Islet precursor cell (in vitro differentiated cells): Measurements from ENCODE around the gene NTM.

ENCODE experiments used
- DNase-seq: peaks from one replicate; pipeline ENCODE4 v3.0.0-alpha.2; 2018

The NTM gene

GRCh38 chr11:132205496-132205895 lies 835.1 kb downstream of the NTM start:
- DNase-seq = no peak

- no peak for DNase-seq
Measured at GRCh38 chr11:132206993-132207392, 836.6 kb downstream of the NTM start.

- DNase-seq = no peak
Measured at GRCh38 chr11:132208477-132209055, 838.2 kb downstream of the NTM start.

DNA sequence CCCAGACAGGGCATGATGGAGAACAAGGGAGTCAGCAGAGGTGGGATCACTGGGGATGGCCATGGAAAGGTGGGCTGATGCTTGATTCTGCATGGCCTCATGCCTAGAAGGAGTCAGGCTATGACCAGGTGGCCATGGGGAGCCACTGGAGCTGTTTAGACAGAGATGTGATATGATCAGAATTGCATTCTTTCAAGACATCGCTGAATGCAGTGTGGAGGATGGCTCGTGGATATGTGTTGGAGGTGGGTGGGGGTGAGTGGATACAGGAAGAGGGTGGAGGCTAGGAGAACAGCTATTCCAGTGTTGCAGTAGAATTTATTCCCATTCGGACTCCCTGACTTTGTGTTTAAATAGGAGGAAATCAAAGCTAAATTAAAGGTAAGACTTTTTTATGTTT lies 841.1 kb downstream of the NTM start:
- DNase-seq = no peak

- DNase-seq = no peak
Measured at GRCh38 chr11:132217856-132218255, 847.4 kb downstream of the NTM start.

- no peak for DNase-seq
Measured at GRCh38 chr11:132220474-132220873, 850.1 kb downstream of the NTM start.

GRCh38 chr11:132222345-132222744 lies 851.9 kb downstream of the NTM start:
- DNase-seq = no peak

DNA sequence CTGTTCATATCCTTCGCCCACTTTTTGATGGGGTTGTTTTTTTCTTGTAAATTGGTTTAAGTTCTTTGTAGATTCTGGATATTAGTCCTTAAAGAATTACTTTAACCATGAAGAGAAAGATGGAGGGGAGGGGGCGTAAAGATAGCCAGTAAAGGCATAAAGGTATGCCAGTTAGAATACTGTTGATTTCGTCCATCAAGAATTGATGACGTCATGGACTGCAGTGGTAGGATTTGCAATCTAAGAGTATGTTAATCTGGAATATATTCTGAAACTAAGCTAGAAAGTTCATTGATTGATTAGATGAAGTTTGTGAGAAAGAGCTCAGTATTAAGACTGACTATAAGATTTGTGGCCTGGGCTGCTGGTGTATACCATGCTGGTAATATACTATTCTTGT lies 856.1 kb downstream of the NTM start:
- no peak for DNase-seq

DNA sequence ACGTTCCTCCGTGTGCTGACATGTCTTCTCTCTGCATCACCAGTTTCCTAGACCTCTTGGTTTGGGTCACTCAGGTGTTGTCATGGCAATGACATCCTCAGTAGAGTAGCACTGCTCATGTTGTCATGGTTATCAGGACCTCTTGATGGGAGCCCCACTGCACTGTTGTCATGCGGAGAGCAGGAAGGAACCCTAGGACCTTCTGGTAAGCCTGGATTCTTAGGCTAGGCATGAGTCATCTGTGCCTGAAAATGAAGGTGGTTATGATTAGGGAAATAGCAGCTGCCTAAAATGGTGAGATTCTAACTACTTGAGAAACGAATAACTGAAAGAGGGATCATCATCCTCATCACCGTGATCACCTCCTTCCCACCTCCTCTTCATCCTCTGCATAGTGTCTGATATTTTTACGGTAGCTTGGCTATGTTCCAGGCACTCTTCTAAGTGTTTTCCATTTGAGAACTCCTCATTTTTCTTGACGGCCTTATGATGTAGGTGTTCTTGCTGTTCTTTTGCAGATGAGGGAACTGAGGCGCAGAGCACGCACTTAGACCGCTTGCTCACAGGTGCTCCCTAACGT lies 858.4 kb downstream of the NTM start:
- DNase-seq = no peak

DNA sequence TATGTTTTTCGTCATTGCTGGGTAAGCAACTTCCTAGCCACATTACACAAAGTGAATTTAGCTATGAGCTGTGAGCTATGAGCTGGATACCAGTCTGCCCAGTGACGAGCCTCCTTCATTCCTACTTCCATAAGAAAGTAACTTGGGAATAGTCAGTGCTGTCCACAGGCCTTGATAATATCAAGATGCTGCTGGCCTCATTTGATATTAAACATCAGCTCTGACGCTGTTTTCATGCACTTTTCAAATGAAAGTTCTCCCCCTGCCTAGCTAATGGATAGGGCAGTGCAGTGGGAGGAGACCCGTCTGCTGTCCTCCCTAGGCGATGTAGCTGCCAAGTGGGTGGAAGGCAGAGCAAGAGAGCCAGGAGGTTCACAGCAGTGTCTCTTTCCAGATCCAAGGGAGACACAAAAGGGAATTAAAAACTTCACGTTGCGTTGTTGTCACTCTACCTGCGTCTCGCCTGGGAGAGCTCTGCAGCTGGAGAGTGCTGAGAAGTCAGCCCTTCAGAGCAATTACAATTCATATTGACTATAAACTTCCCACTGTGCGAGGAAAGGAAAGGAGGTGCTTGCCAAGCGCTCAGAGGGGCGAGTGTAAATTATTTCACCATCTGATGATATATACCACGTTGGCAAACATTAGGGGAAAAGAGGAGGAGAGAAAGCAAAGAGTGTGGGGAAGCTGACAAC lies 861.4 kb downstream of the NTM start:
- no peak for DNase-seq

- no peak for DNase-seq
Measured at GRCh38 chr11:132234878-132235277, 864.5 kb downstream of the NTM start.

DNA sequence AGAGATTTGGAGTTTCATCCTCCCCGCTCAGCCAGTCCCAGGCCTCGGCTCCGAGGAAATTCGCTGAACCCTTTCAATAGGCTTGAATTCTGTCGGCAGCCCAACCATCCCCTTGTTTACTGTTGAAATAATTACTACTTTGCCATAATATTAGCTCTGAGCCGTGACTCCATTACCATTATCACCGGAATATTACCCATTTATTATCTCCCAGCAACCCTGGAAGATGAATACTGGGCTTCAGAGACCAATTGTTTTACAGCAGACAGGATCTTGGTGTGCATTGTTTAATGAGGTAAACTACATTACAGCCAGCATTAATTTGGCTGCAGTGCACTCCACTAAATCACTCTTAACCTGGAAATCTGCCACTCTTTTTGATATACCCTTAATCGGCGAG lies 867.4 kb downstream of the NTM start:
- DNase-seq = no peak

DNA sequence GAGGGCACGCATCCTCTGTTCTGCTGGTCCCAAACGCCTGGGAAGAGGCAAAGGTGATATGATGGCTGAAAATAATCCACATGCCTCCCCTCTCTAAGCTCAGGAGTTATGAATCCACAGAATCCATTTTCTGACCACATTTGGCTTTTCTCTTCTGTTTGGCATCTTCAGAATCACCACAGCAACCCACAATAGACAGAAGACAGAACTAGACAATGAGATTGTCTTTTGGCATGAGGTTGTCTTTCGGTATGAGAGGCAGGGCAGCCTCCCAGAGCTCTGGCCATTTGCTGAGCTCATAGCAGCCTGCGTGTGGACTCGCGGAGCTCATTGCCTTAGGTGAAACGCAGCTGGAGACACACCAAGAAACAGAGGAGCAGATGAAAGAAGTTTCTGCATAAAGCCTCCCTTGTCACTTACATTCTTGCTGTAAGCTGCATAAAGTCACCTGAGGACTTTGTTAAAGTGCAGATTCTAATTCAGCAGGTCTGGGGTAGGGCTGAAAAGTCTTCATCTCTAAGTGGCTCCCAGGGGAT lies 868.0 kb downstream of the NTM start:
- DNase-seq = no peak

GRCh38 chr11:132240374-132240773 lies 870.0 kb downstream of the NTM start:
- no peak for DNase-seq

- no peak for DNase-seq
Measured at GRCh38 chr11:132242632-132243031, 872.2 kb downstream of the NTM start.

GRCh38 chr11:132244846-132245245 lies 874.4 kb downstream of the NTM start:
- DNase-seq = no peak

DNA sequence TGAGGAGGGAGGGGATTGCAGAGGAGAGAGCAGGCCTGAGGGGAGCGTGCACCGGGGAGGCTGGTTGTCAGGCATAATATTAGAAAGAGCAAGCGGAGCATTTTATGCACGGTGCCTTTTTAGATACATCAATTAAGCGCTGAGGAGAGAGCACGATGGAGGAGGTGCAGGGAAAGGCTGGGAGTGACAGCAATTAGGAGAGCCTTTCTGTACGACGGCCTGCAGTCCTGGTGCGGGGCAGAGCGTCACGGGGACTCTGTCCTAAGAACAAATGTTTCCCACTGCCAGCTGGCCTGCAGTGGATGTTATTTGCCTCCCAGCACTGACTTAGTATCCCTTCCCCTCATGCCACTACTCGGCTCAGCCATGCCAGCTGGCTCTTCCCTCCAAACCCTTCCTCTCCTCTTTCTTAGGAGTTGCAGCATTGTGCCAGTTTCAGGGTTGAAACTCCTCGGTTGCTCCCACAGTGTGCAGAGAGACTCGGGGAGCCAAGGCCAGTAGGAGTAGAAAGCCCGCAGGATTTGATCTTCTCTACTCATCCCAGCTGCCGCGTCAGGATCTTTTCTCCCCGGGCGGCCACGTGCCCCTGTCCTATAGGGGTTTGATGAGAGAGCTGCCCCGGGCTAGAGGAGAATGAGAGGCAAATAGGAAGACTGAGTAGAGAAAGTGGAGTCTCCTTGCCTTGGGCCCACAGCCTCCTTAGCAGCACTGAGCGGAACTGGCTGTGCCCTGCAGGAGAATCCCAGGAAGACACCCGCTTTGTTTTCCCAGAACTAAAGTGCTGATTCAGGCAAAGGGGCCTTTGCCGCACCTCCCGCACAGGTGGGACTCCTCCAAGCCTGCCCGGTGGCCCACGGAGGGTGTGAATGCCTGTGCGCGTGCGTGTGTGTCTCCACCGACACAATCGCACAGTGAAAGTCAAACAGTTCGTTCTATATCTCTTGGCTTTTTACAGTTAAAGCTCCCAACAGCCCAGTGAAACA lies 875.3 kb downstream of the NTM start:
- DNase-seq = no peak

DNA sequence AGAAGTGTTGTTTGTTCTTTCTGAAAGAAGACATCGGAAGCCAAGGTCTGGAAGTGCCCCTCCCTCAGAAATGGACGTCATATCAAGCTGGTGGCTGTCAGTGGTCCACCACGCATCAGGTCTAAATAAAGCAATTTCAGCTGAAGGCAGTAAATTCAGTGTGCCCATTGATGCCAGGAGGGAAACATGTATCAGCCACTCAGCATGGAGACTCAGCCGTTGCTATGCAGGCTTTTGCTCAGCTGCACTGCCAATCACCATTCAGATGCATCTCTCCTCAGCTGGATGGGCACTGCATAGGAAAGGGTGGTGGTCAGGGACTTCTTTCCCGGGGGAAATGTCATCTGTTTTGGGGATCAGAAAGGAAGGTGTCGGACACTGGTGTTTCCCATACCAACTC lies 878.2 kb downstream of the NTM start:
- no peak for DNase-seq

GRCh38 chr11:132249256-132249655 lies 878.8 kb downstream of the NTM start:
- DNase-seq = no peak

DNA sequence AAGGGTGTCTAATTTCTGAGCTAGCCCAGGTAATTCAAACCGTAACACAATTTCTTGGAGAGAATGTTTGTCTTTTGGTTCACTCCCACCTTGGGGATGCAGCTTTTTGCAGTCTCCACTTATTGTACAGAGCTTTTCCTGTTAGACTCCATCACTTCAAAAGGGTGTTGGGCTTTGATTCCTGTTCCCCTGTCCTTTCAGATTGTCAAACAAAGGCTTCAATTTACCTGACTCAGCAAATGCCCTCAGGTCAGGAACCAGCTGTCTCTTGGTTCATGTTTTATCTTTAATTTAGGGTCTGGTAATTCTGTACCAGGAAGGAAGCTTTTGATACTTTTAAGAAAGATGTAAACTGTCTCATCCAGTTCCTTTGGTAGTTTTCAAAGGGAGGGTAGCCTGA lies 880.6 kb downstream of the NTM start:
- no peak for DNase-seq

- no peak for DNase-seq
Measured at GRCh38 chr11:132253469-132254264, 883.3 kb downstream of the NTM start.

DNA sequence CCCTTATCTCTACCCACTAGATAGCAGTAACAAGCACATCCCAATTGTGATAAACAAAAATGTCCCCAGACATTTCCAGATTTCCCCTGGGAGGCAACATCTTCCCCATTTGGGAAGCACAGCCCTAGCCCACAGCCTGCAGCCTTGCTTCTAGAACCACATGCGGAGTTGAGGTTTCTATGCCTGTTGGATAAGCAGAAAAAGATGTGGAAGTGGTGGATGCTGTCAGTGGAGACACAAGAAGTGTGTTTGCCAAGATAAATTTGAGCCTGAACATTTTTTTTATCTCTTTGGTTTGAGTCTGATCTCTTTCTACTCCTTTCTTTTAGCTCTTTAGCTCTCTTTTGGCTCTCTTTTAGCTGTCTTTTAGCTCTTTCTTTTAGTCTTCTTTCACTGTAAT lies 884.5 kb downstream of the NTM start:
- DNase-seq = no peak
